ENCODE results near the gene ZNF564. TPM values are rescaled to one million over a fixed set of nuclear protein-coding genes. Genes with fewer than 3 reads are reported as not detected.

ZNF564 gene
- total and polyA plus RNA-seq, 2 of the 8 experiments (the other 6 are each of a cell fraction or from before 2014, with no cell fraction given), result 0.89 to 10.4 TPM

GRCh38 chr19:12485052-12485416 lies 66.2 kb downstream of the ZNF564 start:
- no peak overlapping the region for H2BK5ac ChIP-seq (ENCODE audit: low read depth, low read length)
- H3K23ac ChIP-seq (ENCODE audit: insufficient read length), result no peak overlapping the region
- WGBS, 2 experiments (ENCODE audit: extremely low coverage in 1 of 2, insufficient coverage in 1 of 2, insufficient read length in 1 of 2, insufficient replicate concordance in 2 of 2, low coverage in 1 of 2, low lambda C conversion rate in 2 of 2, missing lambda C conversion rate in 1 of 2), result 6% methylated on average over 11 of the region's 11 CpGs; no CpG with 5 or more reads in 1 of the 2 experiments
- H3K9ac ChIP-seq (replicated peaks in 1 of 4; ENCODE audit: extremely low read depth in 1 of 4, low read depth in 3 of 4, low read length in 3 of 4), result peak overlapping the region in 1 of 4 experiments; percentile 86; a peak in 2 of 7 replicates
- H3K4ac ChIP-seq (replicated peaks; ENCODE audit: insufficient read length, low read depth, low read length), result no peak overlapping the region
- 0 out of 7 replicates have a peak, but pooled peaks cover 0 to 1% (median 0%) of the 10 kb centered on the region in 4 experiments for H3K4me1 ChIP-seq (replicated peaks in 1 of 4; ENCODE audit: control insufficient read depth in 3 of 4, insufficient read depth in 4 of 4, low read length in 3 of 4)
- peaks cover 0 to 3% (median under 1%) of the 10 kb centered on the region in 4 experiments; a peak in 2 of 7 replicates for H3K27me3 ChIP-seq (replicated peaks in 1 of 4; ENCODE audit: control insufficient read depth in 3 of 4, extremely low read depth in 1 of 4, insufficient read depth in 3 of 4, low read length in 3 of 4)
- H3K79me2 ChIP-seq (ENCODE audit: control insufficient read depth in 1 of 2, insufficient read depth in 2 of 2, low read length in 2 of 2), result no peaks in the 10 kb centered on the region
- no peaks in the 10 kb centered on the region for H3K36me3 ChIP-seq (ENCODE audit: control insufficient read depth in 2 of 4, insufficient read depth in 4 of 4, low read length in 3 of 4)
- H3K56ac ChIP-seq (replicated peaks; ENCODE audit: insufficient read length, low read depth, low read length), result no peak overlapping the region
- no peak overlapping the region for H2BK20ac ChIP-seq (ENCODE audit: low read length)
- H4K20me1 ChIP-seq (replicated peaks in 1 of 2; ENCODE audit: control insufficient read depth in 1 of 2, insufficient read depth in 2 of 2, low read length in 2 of 2), result no peaks in the 10 kb centered on the region
- peak overlapping the region; percentile 75 to 86 (median 82) for H3K4me3 ChIP-seq (ENCODE audit: extremely low read depth in 1 of 4, insufficient read depth in 2 of 4, low read depth in 3 of 4, low read length in 4 of 4)
- peak overlapping the region; percentile 76; the same call in 1 of the 2 replicates for H3K18ac ChIP-seq (ENCODE audit: extremely low read depth, low read length)
- no peak for DNase-seq (ENCODE audit: low read depth in 1 of 2, low spot score in 2 of 2)
- H2BK120ac ChIP-seq (replicated peaks; ENCODE audit: low read depth, low read length), result no peak overlapping the region
- no peak overlapping the region for H4K5ac ChIP-seq (ENCODE audit: insufficient read length, low read depth, low read length)
- H3K27ac ChIP-seq (ENCODE audit: low read depth, low read length), result no peak overlapping the region
- H4K8ac ChIP-seq (ENCODE audit: extremely low read depth, insufficient read depth, low read length), result peak overlapping the region; percentile 73; the same call in 1 of the 2 replicates
- peak overlapping the region; percentile 86 to 94 for H3K4me2 ChIP-seq (ENCODE audit: insufficient read depth in 1 of 2, low read depth in 2 of 2, low read length in 2 of 2)
- CTCF ChIA-PET (ENCODE audit: partially characterized antibody), result interaction anchor here (0.6 to 0.8 kb wide), 2 partner anchors 10 to 230 kb away, joined by 3 read pairs; no protein-coding TSS in a partner anchor
- peak overlapping the region; percentile 61 for H2AFZ ChIP-seq (ENCODE audit: low read length)
- H2BK15ac ChIP-seq (ENCODE audit: low read length), result no peak overlapping the region
- no peak for FAIRE-seq
- POLR2A ChIA-PET (ENCODE audit: partially characterized antibody), result interaction anchor here (0.8 to 4.9 kb wide), 5 partner anchors 11 to 428 kb away, joined by 3 to 43 read pairs (median 3); a partner anchor contains a TSS
- no peaks in the 10 kb centered on the region for H3K79me1 ChIP-seq (ENCODE audit: low read depth, low read length)
- H2AK5ac ChIP-seq (ENCODE audit: low read depth, low read length), result no peak overlapping the region
- no peak overlapping the region for H3K14ac ChIP-seq (ENCODE audit: insufficient read length)
- peaks cover 7% of the 10 kb centered on the region for H3K23me2 ChIP-seq (ENCODE audit: low read depth, low read length)
- no peaks in the 10 kb centered on the region for H3K9me3 ChIP-seq (ENCODE audit: insufficient read depth in 2 of 2, low read depth in 1 of 2, low read length in 1 of 2)
- no peak overlapping the region for H4K91ac ChIP-seq (replicated peaks; ENCODE audit: insufficient read length, low read length)
- H2BK12ac ChIP-seq (ENCODE audit: low read depth, low read length), result 0 out of 2 replicates have a peak overlapping the region, but pooled peaks have one; percentile 39
